Suprapubic skin (tissue), 4 donors: Measurements from ENCODE around the gene ADGRD1. TPM values are rescaled to one million over a fixed set of nuclear protein-coding genes. Genes with fewer than 3 reads are reported as not detected.

Source experiments
- DNase-seq, 2 donors: peaks; one replicate each; pipeline ENCODE4 v3.0.0-alpha.2; 2019; ENCODE audit warnings: low spot score in 2 of 2
- H3K27ac ChIP-seq: fragments of 200-600 bp; sonication (generic); one replicate; pipeline ENCODE4 v1.5.1; 2019
- H3K27me3 ChIP-seq: fragments of 200-600 bp; sonication (generic); one replicate; pipeline ENCODE4 v1.5.1; 2019
- H3K36me3 ChIP-seq: fragments of 200-600 bp; sonication (generic); one replicate; pipeline ENCODE4 v1.5.1; 2019
- H3K4me1 ChIP-seq: fragments of 200-600 bp; sonication (generic); one replicate; pipeline ENCODE4 v1.5.1; 2019
- H3K4me3 ChIP-seq: fragments of 200-600 bp; sonication (generic); one replicate; pipeline ENCODE4 v1.5.1; 2019; ENCODE audit warnings: mild to moderate bottlenecking
- H3K9me3 ChIP-seq: fragments of 200-600 bp; sonication (generic); one replicate; pipeline ENCODE4 v1.5.1; 2019
- CTCF ChIP-seq, 2 donors: fragments of 200-600 bp in 1 of 2; fragments of 450-650 bp in 1 of 2; sonication (generic) in 1 of 2; IDR thresholded peaks; one replicate each; pipeline ENCODE4 v1.5.1; 2016 to 2019; ENCODE audit warnings: antibody characterized with exemption in 2 of 2, mild to moderate bottlenecking in 1 of 2, moderate library complexity in 1 of 2
- EP300 ChIP-seq: sonication (generic); formaldehyde crosslinking; IDR thresholded peaks from one replicate; pipeline ENCODE4 v1.6.1; 2017; ENCODE audit warnings: antibody characterized with exemption
- POLR2A ChIP-seq, 2 donors: fragments of 450-650 bp; IDR thresholded peaks; one replicate each; pipeline ENCODE4 v1.6.1; 2017; ENCODE audit warnings: antibody characterized with exemption in 2 of 2, mild to moderate bottlenecking in 2 of 2, moderate library complexity in 2 of 2
- POLR2AphosphoS5 ChIP-seq, 3 donors: sonication (generic); formaldehyde crosslinking; IDR thresholded peaks; one replicate each; pipeline ENCODE4 v1.6.1; 2017; ENCODE audit warnings: antibody characterized with exemption in 3 of 3
- WGBS: methylation state at CpG from one replicate; pipeline ENCODE4 v1.1.5; 2018; 5-methylcytosine and 5-hydroxymethylcytosine counted together
- total RNA-seq, 4 donors: library from RNA; depleted of rRNA; stranded (reverse); fragments of >200 nt; gene quantifications; one replicate each; pipeline ENCODE4 v1.1.0, GENCODE V29; 2016

Gene ADGRD1
- total RNA-seq, 4 donors from 2014 or later, result 4.2 to 12.4 (median 10.4) TPM

GRCh38 chr12:131163189-131163738 lies 209.6 kb downstream of the ADGRD1 start:
- Histone ChIP-seq H3K36me3 (no peaks in the 10 kb centered on the region), H3K9me3 (no peaks in the 10 kb centered on the region), H3K27ac (no peak overlapping the region), H3K4me1 (no peaks in the 10 kb centered on the region), H3K4me3 (no peak overlapping the region), H3K27me3 (no peaks in the 10 kb centered on the region)
- WGBS, result 73% methylated on average over 5 of the region's 46 CpGs
- no peak for TF ChIP-seq CTCF (IDR thresholded peaks at IDR 0.05)
- TF ChIP-seq EP300, result no peak
- DNase-seq, result no peak

- Histone ChIP-seq H3K4me1 (no peaks in the 10 kb centered on the region), H3K36me3 (no peaks in the 10 kb centered on the region), H3K4me3 (no peak overlapping the region), H3K27me3 (no peaks in the 10 kb centered on the region), H3K9me3 (no peaks in the 10 kb centered on the region), H3K27ac (no peak overlapping the region)
- TF ChIP-seq EP300, result no peak
- no peak for TF ChIP-seq CTCF (IDR thresholded peaks at IDR 0.05)
- no peak for TF ChIP-seq POLR2AphosphoS5 (IDR thresholded peaks at IDR 0.05)
- TF ChIP-seq POLR2A (IDR thresholded peaks at IDR 0.05), result no peak
- no peak for DNase-seq
- 100% methylated on average over 8 of the region's 34 CpGs for WGBS
Observed at GRCh38 chr12:131164096-131164872, 210.6 kb downstream of the ADGRD1 start.

GRCh38 chr12:131166717-131167116 lies 213.0 kb downstream of the ADGRD1 start:
- Histone ChIP-seq H3K36me3 (no peaks in the 10 kb centered on the region), H3K9me3 (no peaks in the 10 kb centered on the region), H3K4me3 (no peak overlapping the region), H3K4me1 (no peaks in the 10 kb centered on the region), H3K27ac (no peak overlapping the region), H3K27me3 (no peaks in the 10 kb centered on the region)
- no peak for DNase-seq
- TF ChIP-seq POLR2AphosphoS5 (IDR thresholded peaks at IDR 0.05), result no peak
- TF ChIP-seq POLR2A (IDR thresholded peaks at IDR 0.05), result no peak
- TF ChIP-seq EP300, result no peak
- no peak for TF ChIP-seq CTCF (IDR thresholded peaks at IDR 0.05)
- WGBS, result 50% methylated on average over 1 of the region's 1 CpG

GRCh38 chr12:131167334-131167733 lies 213.6 kb downstream of the ADGRD1 start:
- WGBS, result 25% methylated on average over 5 of the region's 5 CpGs
- H3K27me3 ChIP-seq, result no peaks in the 10 kb centered on the region
- H3K9me3 ChIP-seq, result no peaks in the 10 kb centered on the region
- H3K4me1 ChIP-seq, result no peaks in the 10 kb centered on the region
- no peak for DNase-seq
- H3K4me3 ChIP-seq, result no peak overlapping the region
- H3K27ac ChIP-seq, result no peak overlapping the region
- TF ChIP-seq CTCF (IDR thresholded peaks at IDR 0.05) (no peak), POLR2AphosphoS5 (IDR thresholded peaks at IDR 0.05) (no peak), POLR2A (IDR thresholded peaks at IDR 0.05) (no peak), EP300 (no peak)
- H3K36me3 ChIP-seq, result no peaks in the 10 kb centered on the region

GRCh38 chr12:131171029-131171428 lies 217.3 kb downstream of the ADGRD1 start:
- H3K4me3 ChIP-seq, result no peak overlapping the region
- H3K36me3 ChIP-seq, result no peaks in the 10 kb centered on the region
- H3K4me1 ChIP-seq, result no peaks in the 10 kb centered on the region
- no peak for DNase-seq
- no peaks in the 10 kb centered on the region for H3K27me3 ChIP-seq
- 72% methylated on average over 4 of the region's 4 CpGs for WGBS
- no peak overlapping the region for H3K27ac ChIP-seq
- TF ChIP-seq POLR2A (IDR thresholded peaks at IDR 0.05) (no peak), CTCF (IDR thresholded peaks at IDR 0.05) (no peak), EP300 (no peak), POLR2AphosphoS5 (IDR thresholded peaks at IDR 0.05) (no peak)
- peaks cover 2% of the 10 kb centered on the region for H3K9me3 ChIP-seq
